Measurements from ENCODE around the gene AIPL1. TPM values are rescaled to one million over a fixed set of nuclear protein-coding genes. Genes with fewer than 3 reads are reported as not detected.

Gene AIPL1
- total RNA-seq, 4 donors from 2014 or later, result not detected

DNA sequence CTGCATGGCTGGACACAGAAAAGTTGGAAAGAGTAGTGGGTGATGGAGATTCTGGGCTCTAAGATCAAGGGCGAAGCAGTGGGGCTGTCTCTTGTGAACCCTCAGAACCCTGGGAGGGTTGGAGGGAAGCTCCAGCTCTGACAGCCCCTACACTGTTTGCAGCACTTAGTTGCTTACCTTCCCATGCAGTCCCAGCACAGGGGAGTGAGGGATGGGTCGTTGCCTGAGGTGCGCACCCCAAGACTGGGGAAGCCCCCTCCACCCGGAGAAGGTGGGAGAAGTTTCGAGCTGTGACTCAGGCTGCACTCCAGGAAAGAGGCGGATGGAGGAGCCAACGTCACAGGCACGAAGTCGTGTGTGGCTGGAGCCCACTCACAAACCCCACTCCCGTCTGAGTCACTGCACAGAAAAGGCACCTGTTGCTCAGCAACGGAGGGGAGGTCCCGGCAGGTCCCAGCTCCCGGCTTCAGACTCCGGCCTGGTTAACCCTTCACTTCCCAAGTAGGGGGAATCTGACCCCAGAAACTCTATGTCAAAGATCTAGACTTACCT, 60.1 kb downstream of the AIPL1 start:
- TF ChIP-seq, protein P1, sequence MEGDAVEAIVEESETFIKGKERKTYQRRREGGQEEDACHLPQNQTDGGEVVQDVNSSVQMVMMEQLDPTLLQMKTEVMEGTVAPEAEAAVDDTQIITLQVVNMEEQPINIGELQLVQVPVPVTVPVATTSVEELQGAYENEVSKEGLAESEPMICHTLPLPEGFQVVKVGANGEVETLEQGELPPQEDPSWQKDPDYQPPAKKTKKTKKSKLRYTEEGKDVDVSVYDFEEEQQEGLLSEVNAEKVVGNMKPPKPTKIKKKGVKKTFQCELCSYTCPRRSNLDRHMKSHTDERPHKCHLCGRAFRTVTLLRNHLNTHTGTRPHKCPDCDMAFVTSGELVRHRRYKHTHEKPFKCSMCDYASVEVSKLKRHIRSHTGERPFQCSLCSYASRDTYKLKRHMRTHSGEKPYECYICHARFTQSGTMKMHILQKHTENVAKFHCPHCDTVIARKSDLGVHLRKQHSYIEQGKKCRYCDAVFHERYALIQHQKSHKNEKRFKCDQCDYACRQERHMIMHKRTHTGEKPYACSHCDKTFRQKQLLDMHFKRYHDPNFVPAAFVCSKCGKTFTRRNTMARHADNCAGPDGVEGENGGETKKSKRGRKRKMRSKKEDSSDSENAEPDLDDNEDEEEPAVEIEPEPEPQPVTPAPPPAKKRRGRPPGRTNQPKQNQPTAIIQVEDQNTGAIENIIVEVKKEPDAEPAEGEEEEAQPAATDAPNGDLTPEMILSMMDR (IDR thresholded peaks at IDR 0.05; ENCODE audit: low read depth), result no peak

DNA sequence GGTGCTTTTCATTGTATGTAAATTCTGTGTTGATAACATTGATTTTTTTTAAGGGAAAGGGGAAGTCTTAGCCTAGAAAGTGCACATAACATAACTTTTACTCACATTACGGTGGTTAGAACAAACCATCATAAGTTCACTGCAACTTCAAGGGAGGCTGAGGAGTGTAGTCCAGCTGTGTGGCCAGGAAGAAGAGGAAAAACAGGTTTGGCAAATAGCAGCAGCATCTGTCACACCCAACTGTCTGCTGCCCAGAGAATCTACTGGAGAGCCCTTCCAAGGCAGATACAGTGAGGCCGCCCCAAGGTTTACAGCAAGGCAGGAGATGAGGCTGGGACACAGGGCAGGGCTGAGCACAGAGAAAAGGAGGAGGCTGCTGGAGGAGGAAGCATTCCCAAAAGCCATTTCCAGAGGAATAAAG, 60.6 kb downstream of the AIPL1 start:
- TF ChIP-seq, protein P1 (IDR thresholded peaks at IDR 0.05; ENCODE audit: low read depth), result no peak

Other genes starting within 250 kb of the AIPL1 start
- 1 to 10 TPM in 2 of 4 donors, not detected in 2; 2.4 to 2.6 TPM for gene PIMREG, start 9.3 kb upstream of the AIPL1 start, total RNA-seq
- 1 to 10 TPM in 2 of 4 donors, under 1 TPM in 2; 0.34 to 1.9 (median 1.2) TPM for gene PITPNM3, start 121.4 kb upstream of the AIPL1 start, total RNA-seq
- 10 to 100 TPM; 10.6 to 17.5 (median 11.1) TPM for gene KIAA0753, start 205.6 kb upstream of the AIPL1 start, total RNA-seq
- 100 to 1,000 TPM in 2 of 4 donors, 10 to 100 TPM in 2; 67.0 to 216 (median 115) TPM for gene TXNDC17, start 205.9 kb upstream of the AIPL1 start, total RNA-seq
- 10 to 100 TPM in 3 of 4 donors, 1 to 10 TPM in 1; 6.2 to 18.8 (median 12.1) TPM for gene MED31, start 216.5 kb upstream of the AIPL1 start, total RNA-seq
- gene C17orf100, start 216.6 kb upstream of the AIPL1 start, total RNA-seq, result 1 to 10 TPM in 1 of 4 donors, under 1 TPM in 1, not detected in 2; 0.85 to 2.0 TPM